NCI-H128 (cell line): Measurements from ENCODE around the gene CDK12.
"Not testable (repeated sequence)": the region's sequence is repeated elsewhere in the genome, so short reads cannot be mapped to it uniquely, and the experiment has no call there.

Experiments
- DNase-seq: peaks from one replicate; lab custom pipeline; 2025; ENCODE audit not compliant: unreplicated experiment; lab: John Stamatoyannopoulos, UW

CDK12 gene

GRCh38 chr17:39496921-39497320, 35.6 kb downstream of the CDK12 start:
- DNase-seq, result not testable (repeated sequence)

GRCh38 chr17:39507511-39507910, 46.2 kb downstream of the CDK12 start:
- no peak for DNase-seq

GRCh38 chr17:39508987-39509386, 47.7 kb downstream of the CDK12 start:
- no peak for DNase-seq

DNA sequence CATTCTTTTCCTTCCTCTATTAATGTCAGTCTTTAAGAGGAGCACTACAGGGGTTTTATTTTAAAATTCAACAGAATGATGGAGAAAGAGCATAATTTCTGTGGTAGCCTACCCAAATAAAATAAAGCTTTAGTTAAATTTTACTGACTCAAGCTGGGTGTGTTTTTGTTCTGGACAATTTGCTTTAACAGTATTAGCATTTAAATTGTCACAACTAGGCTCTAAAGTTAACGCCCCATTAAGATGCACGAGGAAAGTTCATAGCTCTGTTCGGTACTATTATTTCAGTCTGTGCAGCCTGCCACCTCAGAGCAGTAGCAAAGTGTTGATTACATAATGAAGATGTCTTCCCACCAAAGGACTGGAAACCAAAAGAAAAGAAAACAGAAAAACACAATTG, 52.0 kb downstream of the CDK12 start:
- DNase-seq, result no peak

DNA sequence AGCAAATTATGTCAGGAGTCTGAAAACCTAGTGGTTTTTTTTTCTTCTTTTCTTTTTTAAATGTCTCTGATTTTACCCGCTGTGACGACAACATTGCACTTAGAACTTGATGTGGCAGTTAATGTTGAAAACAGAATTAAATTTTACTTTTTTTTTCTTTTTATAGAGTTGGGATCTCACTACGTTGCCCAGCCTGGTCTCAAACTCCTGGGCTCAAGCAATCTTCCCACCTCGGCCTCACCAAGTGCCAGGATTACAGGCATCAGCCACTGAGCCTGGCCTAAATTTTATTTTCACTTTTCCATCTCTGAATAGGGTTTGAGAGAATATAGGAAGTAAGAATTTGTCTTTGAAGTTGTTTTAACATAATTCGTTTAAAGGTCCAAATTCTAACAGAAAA, 52.6 kb downstream of the CDK12 start:
- no peak for DNase-seq

DNA sequence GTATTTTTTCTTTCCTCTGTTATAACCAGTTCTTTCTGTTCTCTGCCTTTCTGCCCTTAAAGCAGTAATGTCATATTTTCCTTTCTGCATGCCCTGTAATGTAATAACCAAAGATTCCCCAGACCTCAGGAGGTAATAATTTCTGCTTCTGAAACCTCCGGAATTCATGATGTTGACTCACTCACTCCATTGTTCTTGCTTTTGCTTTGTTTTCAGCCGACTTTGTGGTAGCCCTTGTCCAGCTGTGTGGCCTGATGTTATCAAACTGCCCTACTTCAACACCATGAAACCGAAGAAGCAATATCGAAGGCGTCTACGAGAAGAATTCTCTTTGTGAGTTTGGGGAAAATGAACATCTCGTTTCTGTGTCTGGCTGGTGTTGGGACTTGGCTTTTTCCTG, 55.9 kb downstream of the CDK12 start:
- DNase-seq, result no peak

DNA sequence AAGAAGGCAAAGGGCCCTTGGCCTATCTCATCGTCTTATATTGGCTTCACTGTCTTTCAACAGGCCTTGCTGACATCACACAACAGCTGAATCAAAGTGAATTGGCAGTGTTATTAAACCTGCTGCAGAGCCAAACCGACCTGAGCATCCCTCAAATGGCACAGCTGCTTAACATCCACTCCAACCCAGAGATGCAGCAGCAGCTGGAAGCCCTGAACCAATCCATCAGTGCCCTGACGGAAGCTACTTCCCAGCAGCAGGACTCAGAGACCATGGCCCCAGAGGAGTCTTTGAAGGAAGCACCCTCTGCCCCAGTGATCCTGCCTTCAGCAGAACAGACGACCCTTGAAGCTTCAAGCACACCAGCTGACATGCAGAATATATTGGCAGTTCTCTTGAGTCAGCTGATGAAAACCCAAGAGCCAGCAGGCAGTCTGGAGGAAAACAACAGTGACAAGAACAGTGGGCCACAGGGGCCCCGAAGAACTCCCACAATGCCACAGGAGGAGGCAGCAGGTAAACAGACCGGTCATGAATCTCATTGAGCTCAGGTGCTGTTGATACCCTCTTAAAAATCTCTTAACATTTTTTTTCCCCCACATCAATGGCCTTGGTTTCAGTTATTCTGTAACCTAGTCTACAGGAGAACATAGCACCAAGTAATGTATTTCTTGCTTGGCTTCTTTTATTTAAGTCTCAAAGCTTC, 64.7 kb downstream of the CDK12 start:
- no peak for DNase-seq

DNA sequence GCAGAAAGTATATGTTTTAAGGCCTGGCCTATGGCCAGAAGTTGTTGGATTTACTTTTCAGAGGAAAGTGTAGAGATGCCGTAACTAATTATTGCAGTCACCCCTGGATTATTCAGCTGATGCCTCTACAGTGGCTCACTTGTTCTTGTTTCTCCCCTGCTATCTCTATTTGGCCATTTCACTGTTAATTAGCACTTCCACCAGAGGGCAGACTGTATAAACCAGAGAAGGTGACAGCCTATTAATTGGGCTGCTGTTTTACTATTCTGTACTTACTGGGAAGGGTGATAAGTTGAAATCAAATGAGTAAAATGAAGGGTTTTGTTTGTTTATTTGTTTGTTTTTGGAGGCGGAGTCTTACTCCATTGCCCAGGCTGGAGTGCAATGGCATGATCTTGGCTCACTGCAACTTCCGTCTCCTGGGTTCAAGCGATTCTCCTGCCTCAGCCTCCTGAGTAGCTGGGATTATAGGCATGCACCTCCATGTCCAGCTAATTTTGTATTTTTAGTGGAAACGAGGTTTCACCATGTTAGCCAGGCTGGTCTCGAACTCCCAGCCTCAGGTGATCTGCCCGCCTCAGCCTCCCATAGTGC, 66.0 kb downstream of the CDK12 start:
- DNase-seq, result no peak

DNA sequence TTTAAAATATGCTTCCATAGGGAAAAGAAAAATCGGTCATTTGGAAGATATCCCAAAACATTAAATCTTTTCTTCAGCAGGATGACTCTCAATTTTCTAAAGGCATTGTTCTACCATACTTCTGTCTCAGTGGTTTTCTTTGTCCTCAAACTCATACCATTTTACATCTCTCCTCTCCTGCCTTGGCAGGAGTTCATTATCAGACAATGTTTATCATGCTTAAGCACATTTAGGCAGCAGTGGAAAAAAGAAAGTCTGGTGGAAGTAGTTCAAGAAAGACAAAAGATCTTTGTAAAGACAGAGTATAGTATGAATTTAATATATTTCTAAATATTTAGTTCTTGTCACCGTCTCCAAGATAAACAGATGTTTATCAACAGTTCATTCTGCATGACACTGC, 68.2 kb downstream of the CDK12 start:
- DNase-seq, result no peak

- no peak for DNase-seq
Measured at GRCh38 chr17:39530513-39530912, 69.2 kb downstream of the CDK12 start.

DNA sequence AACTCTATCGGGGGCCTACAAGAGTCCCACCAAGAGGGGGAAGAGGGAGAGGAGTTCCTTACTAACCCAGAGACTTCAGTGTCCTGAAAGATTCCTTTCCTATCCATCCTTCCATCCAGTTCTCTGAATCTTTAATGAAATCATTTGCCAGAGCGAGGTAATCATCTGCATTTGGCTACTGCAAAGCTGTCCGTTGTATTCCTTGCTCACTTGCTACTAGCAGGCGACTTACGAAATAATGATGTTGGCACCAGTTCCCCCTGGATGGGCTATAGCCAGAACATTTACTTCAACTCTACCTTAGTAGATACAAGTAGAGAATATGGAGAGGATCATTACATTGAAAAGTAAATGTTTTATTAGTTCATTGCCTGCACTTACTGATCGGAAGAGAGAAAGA, 70.0 kb downstream of the CDK12 start:
- no peak for DNase-seq

- no peak for DNase-seq
Measured at GRCh38 chr17:39533891-39534290, 72.6 kb downstream of the CDK12 start.

DNA sequence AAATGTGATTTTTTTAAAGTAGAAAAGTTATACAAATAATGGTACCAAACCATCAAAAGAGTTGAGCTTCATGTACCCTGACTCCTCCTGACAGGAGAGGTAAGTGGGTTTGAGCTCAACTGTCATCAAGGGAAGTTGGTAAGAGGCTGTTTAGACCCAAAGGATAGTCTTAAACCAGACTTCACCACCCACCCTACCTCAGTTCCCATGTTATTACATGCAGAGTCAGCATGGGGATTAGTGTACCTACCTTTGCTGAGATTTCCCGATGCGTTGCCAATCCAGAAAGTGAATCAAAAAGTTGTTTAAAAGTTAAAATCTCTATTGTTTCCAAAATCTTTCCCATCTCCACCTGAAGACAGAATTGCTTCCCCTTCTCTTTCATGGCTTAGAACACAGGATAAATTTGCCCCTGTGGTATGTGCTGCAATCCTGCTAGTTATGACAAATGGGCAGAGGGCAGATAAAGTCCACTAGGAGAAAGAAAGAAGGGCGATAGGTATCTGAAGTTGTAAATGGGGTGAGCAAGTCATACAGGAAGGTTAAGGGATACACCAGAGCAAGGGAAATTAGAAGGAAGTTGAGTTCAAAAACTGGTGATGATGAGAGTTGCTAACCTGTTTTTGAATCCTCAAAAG, 73.6 kb downstream of the CDK12 start:
- DNase-seq, result no peak

DNA sequence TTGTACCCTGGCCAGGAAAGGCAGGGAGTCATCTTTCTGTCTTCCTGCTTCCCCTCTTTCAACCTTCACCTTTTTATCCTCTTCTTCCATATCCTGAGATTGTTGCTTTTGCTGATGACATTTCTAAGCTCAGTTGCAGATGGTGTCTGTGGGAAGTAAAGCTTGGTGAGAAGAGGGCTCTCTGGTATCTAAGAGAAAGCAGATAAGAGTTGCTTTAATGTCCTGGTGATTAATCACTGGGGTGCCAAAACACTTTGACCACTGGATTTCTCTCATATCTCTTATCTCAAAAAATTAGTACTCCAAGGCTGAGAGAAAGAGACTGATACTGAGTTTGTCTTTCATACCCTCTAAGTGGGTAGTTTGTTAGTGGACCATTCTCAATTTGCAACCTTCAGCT, 75.2 kb downstream of the CDK12 start:
- no peak for DNase-seq

DNA sequence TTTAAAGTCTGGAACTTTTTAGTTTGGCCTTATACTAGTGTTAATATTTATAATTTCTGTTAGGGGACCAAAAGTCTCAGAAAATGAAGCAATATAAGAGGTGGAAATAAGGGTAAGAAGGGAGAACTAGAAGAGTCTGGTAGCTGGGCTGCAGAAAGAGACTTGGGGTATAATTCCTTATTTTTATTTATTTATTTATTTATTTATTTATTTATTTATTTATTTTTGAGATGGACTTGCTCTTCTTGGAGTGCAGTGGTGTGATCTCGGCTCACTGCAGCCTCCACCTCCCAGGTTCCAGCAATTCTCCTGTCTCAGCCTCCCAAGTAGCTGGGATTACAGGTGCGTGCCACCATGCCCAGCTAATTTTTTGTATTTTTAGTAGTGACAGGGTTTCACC, 76.1 kb downstream of the CDK12 start:
- DNase-seq, result not testable (repeated sequence)

DNA sequence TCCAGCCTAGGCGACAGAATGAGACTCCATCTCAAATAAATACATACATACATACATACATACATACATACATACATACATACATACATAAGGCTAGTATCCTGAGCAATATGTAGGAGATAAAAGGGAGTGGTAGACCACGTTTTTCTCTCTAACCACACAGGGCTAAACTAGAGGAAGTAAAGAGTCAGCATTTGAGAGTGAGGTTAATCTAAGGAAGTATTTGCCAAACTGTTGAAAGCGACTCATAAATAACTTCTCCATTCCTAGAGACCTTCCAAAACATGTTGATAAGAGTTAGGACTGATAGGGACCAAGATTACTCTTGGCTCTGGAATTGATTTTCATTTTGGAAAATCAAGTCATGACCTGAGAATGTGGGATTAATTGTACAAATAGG, 77.6 kb downstream of the CDK12 start:
- DNase-seq, result no peak

GRCh38 chr17:39540611-39541010, 79.3 kb downstream of the CDK12 start:
- no peak for DNase-seq

DNA sequence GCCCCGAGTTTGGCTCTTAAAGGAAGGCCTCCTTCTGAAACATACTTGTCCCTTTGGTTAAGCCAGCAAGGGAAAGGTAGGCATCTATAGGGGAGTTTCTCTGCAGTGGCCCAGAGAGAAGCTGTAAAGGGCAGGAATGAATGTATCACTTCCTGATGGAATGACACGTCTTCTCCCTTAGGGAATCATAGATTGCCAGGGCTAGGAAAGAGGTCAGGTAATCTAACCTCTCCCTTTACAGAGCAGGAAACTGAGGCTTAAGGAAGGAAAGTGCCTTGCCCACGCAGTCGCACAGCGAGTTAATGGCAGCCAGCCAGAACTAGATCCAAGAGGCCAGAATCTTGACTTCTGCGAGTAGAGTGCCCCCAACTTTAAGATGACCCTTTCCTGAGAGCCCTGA, 80.4 kb downstream of the CDK12 start:
- no peak for DNase-seq

DNA sequence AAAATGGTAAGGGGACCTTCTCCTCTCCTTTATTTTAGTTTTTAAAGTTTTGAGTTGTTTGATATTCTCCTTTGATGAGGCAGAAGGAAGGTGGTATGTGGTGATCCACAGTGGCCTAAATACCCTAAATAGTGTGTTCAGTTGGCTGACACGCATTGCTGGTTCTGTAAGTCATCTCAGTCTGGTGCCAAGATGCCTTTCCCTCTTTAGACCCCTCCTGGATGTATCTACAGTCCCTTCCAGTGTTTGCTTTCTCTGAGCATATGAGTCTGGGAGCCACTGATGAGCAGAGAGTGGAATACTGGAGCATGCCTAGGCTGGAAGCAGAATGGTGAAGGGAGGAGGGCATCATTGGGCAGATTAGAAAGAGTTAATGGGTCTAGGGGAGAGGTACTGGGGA, 81.9 kb downstream of the CDK12 start:
- no peak for DNase-seq

GRCh38 chr17:39543664-39544063, 82.4 kb downstream of the CDK12 start:
- no peak for DNase-seq

DNA sequence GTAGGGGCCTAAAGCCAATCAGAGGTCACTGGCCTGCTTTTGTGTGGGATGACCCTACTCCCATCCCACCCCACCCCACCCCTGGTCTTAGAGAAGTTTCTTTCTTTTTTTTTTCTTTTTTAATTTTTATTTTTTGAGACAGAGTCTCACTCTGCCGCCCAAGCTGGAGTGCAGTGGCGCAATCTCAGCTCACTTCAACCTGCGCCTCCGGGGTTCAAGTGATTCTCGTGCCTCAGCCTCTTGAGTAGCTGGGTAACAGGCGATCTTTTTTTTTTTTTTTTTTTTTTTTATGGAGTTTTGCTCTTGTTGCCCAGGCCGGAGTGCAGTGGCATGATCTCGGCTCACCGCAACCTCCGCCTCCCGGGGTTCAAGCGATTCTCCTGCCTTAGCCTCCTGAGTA, 83.1 kb downstream of the CDK12 start:
- DNase-seq, result not testable (repeated sequence)

- DNase-seq, result no peak
Measured at GRCh38 chr17:39547713-39548478, 86.6 kb downstream of the CDK12 start.
